ENCODE measurements around the gene COX6B2. TPM values are rescaled to one million over a fixed set of nuclear protein-coding genes. Genes with fewer than 3 reads are reported as not detected.

COX6B2 gene
- total and polyA plus RNA-seq, 2 of the 8 experiments (the other 6 are each of a cell fraction or from before 2014, with no cell fraction given): 4.9 to 6.4 TPM

GRCh38 chr19:55385724-55386492 is 31.4 kb upstream of the COX6B2 start, which contains the start of gene RPL28 (continued):
- no peak for TF ChIP-seq CHD7 (IDR thresholded peaks at IDR 0.05; ENCODE audit: insufficient replicate concordance, low read length)
- TF ChIP-seq E2F6 (IDR thresholded peaks at IDR 0.05): no peak
- TF ChIP-seq MAFK (IDR thresholded peaks at IDR 0.05; ENCODE audit: low read depth, low read length): no peak
- TF ChIP-seq JUND (IDR thresholded peaks at IDR 0.05; ENCODE audit: low read length): no peak
- TF ChIP-seq HDAC6 (IDR thresholded peaks at IDR 0.05; ENCODE audit: low read depth, low read length): no peak
- no peak for TF ChIP-seq BACH1 (IDR thresholded peaks at IDR 0.05; ENCODE audit: low read length)
- no peak; the same call in 1 of the 2 replicates for TF ChIP-seq SP4 (IDR thresholded peaks at IDR 0.05; ENCODE audit: low read length)
- no peak for TF ChIP-seq TCF12 (IDR thresholded peaks at IDR 0.05; ENCODE audit: low read depth, low read length)
- TF ChIP-seq GABPA (IDR thresholded peaks at IDR 0.05; ENCODE audit: borderline replicate concordance, insufficient read depth, low read length): peak; percentile 83; the same call in 1 of the 2 replicates
- no peak for TF ChIP-seq SRF (IDR thresholded peaks at IDR 0.05; ENCODE audit: low read depth, low read length)
- peak; percentile 85 for TF ChIP-seq CREB1 (IDR thresholded peaks at IDR 0.05)

All from H1 (cell line).